ENCODE measurements around the gene MTHFD2. TPM values are rescaled to one million over a fixed set of nuclear protein-coding genes. Genes with fewer than 3 reads are reported as not detected.
"Not testable (repeated sequence)": the region's sequence is repeated elsewhere in the genome, so short reads cannot be mapped to it uniquely, and the experiment has no call there.

Gene MTHFD2
- total and polyA plus RNA-seq, 3 experiments from 2014 or later = 11.0 to 397 (median 379) TPM

GRCh38 chr2:74186038-74186437 lies 12.4 kb upstream of the MTHFD2 start:
- CTCF ChIA-PET = no interaction called here

DNA sequence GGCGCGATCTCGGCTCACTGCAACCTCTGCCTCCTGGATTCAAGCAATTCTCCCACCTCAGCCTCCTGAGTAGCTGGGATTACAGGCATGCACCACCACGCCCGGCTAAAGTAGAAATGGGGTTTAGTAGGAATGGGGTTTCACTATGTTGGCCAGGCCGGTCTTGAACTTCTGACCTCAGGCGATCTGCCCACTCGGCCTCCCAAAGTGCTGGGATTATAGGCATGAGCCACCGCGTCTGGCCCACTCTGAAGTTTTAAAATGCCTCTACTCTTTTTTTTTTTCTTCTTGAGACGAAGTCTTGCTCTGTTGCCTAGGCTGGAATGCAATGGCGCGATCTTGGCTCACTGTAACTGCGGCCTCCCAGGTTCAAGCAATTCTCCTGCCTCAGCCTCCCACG lies 11.7 kb upstream of the MTHFD2 start:
- H3K27ac ChIP-seq (ENCODE audit: low read depth, low read length); POLR2A ChIA-PET; CTCF ChIA-PET: not testable (repeated sequence)

More at GRCh38 chr2:74186038-74186437, 12.4 kb upstream of the MTHFD2 start:
- peaks cover 0 to 2% of the 10 kb centered on the region in 2 donors for H3K27me3 Mint-ChIP-seq
- H3K9me3 ChIP-seq (ENCODE audit: low read length) = no peaks in the 10 kb centered on the region
- peak overlapping the region; percentile 21 for H3K27ac ChIP-seq (ENCODE audit: low read depth, low read length)
- H3K4me1 Mint-ChIP-seq = peaks cover 3 to 11% (median 7%) of the 10 kb centered on the region in 3 donors
- POLR2A ChIA-PET = no interaction called here
- H3K9me3 Mint-ChIP-seq = peaks cover 0 to 2% (median 0%) of the 10 kb centered on the region in 5 donors
- no peaks in the 10 kb centered on the region for H3K36me3 ChIP-seq (ENCODE audit: insufficient read depth, low read length)
- peak overlapping the region in 3 of 8 donors; percentile 17 to 47 (median 29) for H3K27ac Mint-ChIP-seq
- no peaks in the 10 kb centered on the region for H3K4me1 ChIP-seq (ENCODE audit: insufficient read depth, low read length)
- no peak overlapping the region for H3K4me3 ChIP-seq (ENCODE audit: low read length)
- peak in 3 of 5 donors; percentile 15 to 29 (median 22) for DNase-seq
- no peaks in the 10 kb centered on the region for H3K27me3 ChIP-seq (ENCODE audit: insufficient read depth, low read length, poor library complexity, severe bottlenecking)
- H3K4me3 Mint-ChIP-seq = peak overlapping the region in 3 of 7 donors; percentile 52 to 73 (median 64)
- no peaks in the 10 kb centered on the region for H3K36me3 Mint-ChIP-seq

DNA sequence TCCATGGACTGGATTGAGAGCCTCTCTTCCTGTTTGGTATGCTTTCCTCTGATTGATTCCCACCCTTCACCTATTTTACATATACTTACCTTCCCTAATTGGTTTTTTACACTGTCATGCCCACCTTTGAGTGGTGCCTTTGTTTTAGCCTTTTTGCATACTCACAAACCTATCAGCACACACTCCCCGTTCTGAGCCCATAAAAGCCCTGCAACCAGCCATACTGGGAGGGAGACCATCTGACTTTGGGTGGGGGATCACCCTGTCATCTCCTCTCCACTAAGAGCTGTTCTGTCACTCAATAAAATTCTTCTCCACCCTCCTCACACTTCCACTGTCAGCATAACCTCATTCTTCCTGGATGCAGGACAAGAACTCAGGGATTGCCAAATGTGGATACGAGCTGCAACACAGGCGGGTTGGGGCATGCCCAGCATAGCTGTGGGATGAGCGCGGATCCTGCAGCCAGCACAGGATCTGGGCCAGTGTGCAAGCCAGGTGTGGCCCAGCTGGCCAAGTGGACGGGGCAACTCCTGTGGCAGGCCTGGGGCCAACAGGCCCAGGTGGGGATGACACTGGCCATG lies 10.3 kb upstream of the MTHFD2 start:
- Histone ChIP-seq H3K27me3 (ENCODE audit: insufficient read depth, low read length, poor library complexity, severe bottlenecking) (no peaks in the 10 kb centered on the region), H3K4me1 (ENCODE audit: insufficient read depth, low read length) (no peaks in the 10 kb centered on the region), H3K9me3 (ENCODE audit: low read length) (no peaks in the 10 kb centered on the region), H3K4me3 (ENCODE audit: low read length) (no peak overlapping the region), H3K27ac (ENCODE audit: low read depth, low read length) (no peak overlapping the region), H3K36me3 (ENCODE audit: insufficient read depth, low read length) (no peaks in the 10 kb centered on the region)
- H3K4me3 Mint-ChIP-seq = no peak overlapping the region
- POLR2A ChIA-PET = no interaction called here
- H3K9me3 Mint-ChIP-seq = peaks cover 0 to 2% (median 0%) of the 10 kb centered on the region in 5 donors
- H3K36me3 Mint-ChIP-seq = no peaks in the 10 kb centered on the region
- CTCF ChIA-PET = no interaction called here
- DNase-seq = no peak
- H3K27ac Mint-ChIP-seq = no peak overlapping the region
- H3K27me3 Mint-ChIP-seq = peaks cover 2 to 3% of the 10 kb centered on the region in 2 donors
- H3K4me1 Mint-ChIP-seq = peaks cover 3 to 11% (median 7%) of the 10 kb centered on the region in 3 donors

More for the DNA sequence above, 11.7 kb upstream of the MTHFD2 start:
- H3K9me3 ChIP-seq (ENCODE audit: low read length); H3K4me1 ChIP-seq (ENCODE audit: insufficient read depth, low read length); H3K9me3 Mint-ChIP-seq; H3K27ac Mint-ChIP-seq; H3K27me3 ChIP-seq (ENCODE audit: insufficient read depth, low read length, poor library complexity, severe bottlenecking); H3K4me3 ChIP-seq (ENCODE audit: low read length); H3K36me3 ChIP-seq (ENCODE audit: insufficient read depth, low read length); H3K27me3 Mint-ChIP-seq; DNase-seq; H3K36me3 Mint-ChIP-seq: not testable (repeated sequence)
- Mint-ChIP-seq H3K4me1 (peaks cover 3 to 11% (median 7%) of the 10 kb centered on the region in 3 donors), H3K4me3 (peak overlapping the region in 2 of 7 donors; percentile 9 to 13)

DNA sequence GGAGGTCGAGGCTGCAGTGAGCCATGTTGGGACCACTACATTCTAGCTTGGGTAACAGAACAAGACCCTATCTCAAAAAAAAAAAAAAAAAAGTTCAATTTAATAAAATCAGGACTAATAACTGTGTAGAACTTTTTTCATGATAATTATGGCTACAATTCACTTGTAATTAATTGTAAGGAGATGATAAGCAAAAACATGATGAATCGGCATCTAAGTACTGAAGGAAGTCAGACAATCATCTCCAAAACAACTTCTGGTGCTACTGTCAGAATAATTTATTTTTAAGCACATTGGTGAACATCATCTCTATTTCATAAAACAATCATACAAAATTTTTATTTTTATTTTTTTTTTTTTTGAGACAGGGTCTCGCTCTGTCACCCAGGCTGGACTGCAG lies 9.7 kb upstream of the MTHFD2 start:
- Histone ChIP-seq H3K4me1 (ENCODE audit: insufficient read depth, low read length) (no peaks in the 10 kb centered on the region), H3K9me3 (ENCODE audit: low read length) (no peaks in the 10 kb centered on the region), H3K27me3 (ENCODE audit: insufficient read depth, low read length, poor library complexity, severe bottlenecking) (no peaks in the 10 kb centered on the region), H3K27ac (ENCODE audit: low read depth, low read length) (no peak overlapping the region), H3K4me3 (ENCODE audit: low read length) (no peak overlapping the region), H3K36me3 (ENCODE audit: insufficient read depth, low read length) (no peaks in the 10 kb centered on the region)
- peaks cover 2 to 3% of the 10 kb centered on the region in 2 donors for H3K27me3 Mint-ChIP-seq
- H3K4me1 Mint-ChIP-seq = peaks cover 3 to 11% (median 7%) of the 10 kb centered on the region in 3 donors
- DNase-seq = no peak
- ChIA-PET CTCF (interaction anchor here (2.3 kb wide), 1 partner anchor 10 kb away, joined by 12 read pairs; the partner anchor contains the start of gene MOB1A), POLR2A (no interaction called here)
- no peaks in the 10 kb centered on the region for H3K36me3 Mint-ChIP-seq
- no peak overlapping the region for H3K4me3 Mint-ChIP-seq
- peaks cover 0 to 2% (median 0%) of the 10 kb centered on the region in 5 donors for H3K9me3 Mint-ChIP-seq
- no peak overlapping the region for H3K27ac Mint-ChIP-seq

DNA sequence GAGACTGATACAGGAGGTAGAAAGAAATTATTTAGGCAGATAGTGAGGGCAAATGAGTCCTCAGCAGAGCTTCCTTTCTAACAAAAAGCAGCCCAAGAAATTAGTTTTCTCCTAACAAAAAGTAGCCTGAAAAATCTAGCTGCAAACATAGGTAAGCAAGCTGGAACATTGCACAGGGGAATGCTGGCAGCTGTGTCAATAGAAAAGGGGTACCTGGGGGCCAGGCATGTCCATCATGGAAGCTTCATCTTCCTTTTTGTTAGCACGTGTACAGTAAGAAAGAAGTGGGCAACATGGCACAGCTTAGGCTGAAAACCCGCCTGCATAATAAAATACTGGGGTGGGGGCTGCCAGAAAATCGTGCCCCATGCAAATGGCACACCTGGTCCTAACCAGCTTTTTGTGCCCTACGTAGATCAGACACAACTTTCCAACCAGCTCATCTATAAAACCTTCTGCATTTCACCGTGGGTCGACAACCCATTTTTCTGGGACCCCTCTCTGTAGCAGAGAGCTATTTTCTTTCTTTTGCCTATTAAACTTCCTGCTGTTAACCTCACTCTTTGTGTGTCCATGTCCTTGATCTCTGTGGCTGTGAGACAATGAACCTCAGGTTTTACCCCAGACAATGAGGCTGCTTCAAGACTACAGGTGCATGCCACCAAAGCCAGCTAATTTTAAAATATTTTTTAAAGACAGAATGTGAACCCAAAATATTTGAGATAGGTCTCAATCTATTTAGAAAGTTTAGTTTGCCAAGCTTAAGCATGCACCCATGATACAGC lies 6.6 kb upstream of the MTHFD2 start:
- H3K36me3 Mint-ChIP-seq = no peaks in the 10 kb centered on the region
- H3K4me3 Mint-ChIP-seq = no peak overlapping the region
- DNase-seq = no peak
- ChIA-PET CTCF (interaction anchor here (1.0 kb wide), 1 partner anchor 13 kb away, joined by 3 read pairs; the partner anchor contains the start of gene MOB1A), POLR2A (interaction anchor here (0.8 to 1.1 kb wide), 3 partner anchors 8 to 80 kb away, joined by 3 read pairs; partner anchors contain the start of gene MOB1A)
- H3K27ac Mint-ChIP-seq = no peak overlapping the region
- no peaks in the 10 kb centered on the region for H3K9me3 Mint-ChIP-seq
- Histone ChIP-seq H3K27ac (ENCODE audit: low read depth, low read length) (no peak overlapping the region), H3K27me3 (ENCODE audit: insufficient read depth, low read length, poor library complexity, severe bottlenecking) (no peaks in the 10 kb centered on the region), H3K4me1 (ENCODE audit: insufficient read depth, low read length) (no peaks in the 10 kb centered on the region), H3K36me3 (ENCODE audit: insufficient read depth, low read length) (no peaks in the 10 kb centered on the region), H3K4me3 (ENCODE audit: low read length) (no peak overlapping the region), H3K9me3 (ENCODE audit: low read length) (no peaks in the 10 kb centered on the region)
- peaks cover 2 to 3% of the 10 kb centered on the region in 2 donors for H3K27me3 Mint-ChIP-seq
- H3K4me1 Mint-ChIP-seq = no peaks in the 10 kb centered on the region

- Histone ChIP-seq H3K9me3 (ENCODE audit: low read length) (no peaks in the 10 kb centered on the region), H3K4me1 (ENCODE audit: insufficient read depth, low read length) (peaks cover 10% of the 10 kb centered on the region), H3K4me3 (ENCODE audit: low read length) (no peak overlapping the region), H3K27ac (ENCODE audit: low read depth, low read length) (no peak overlapping the region), H3K27me3 (ENCODE audit: insufficient read depth, low read length, poor library complexity, severe bottlenecking) (no peaks in the 10 kb centered on the region), H3K36me3 (ENCODE audit: insufficient read depth, low read length) (no peaks in the 10 kb centered on the region)
- H3K27me3 Mint-ChIP-seq = peaks cover 0 to 3% of the 10 kb centered on the region in 2 donors
- peaks cover 0 to 7% (median 0%) of the 10 kb centered on the region in 3 donors for H3K36me3 Mint-ChIP-seq
- CTCF ChIA-PET = no interaction called here
- H3K9me3 Mint-ChIP-seq = no peaks in the 10 kb centered on the region
- peak overlapping the region in 1 of 7 donors; percentile 6 for H3K4me3 Mint-ChIP-seq
- no peak for DNase-seq
- H3K4me1 Mint-ChIP-seq = peaks cover 17 to 21% (median 17%) of the 10 kb centered on the region in 3 donors
- H3K27ac Mint-ChIP-seq = no peak overlapping the region
- POLR2A ChIA-PET = interaction anchor here (0.6 kb wide), 1 partner anchor 9 kb away, joined by 5 read pairs; no protein-coding TSS in a partner anchor
Observed at GRCh38 chr2:74194799-74195198, 3.6 kb upstream of the MTHFD2 start.

DNA sequence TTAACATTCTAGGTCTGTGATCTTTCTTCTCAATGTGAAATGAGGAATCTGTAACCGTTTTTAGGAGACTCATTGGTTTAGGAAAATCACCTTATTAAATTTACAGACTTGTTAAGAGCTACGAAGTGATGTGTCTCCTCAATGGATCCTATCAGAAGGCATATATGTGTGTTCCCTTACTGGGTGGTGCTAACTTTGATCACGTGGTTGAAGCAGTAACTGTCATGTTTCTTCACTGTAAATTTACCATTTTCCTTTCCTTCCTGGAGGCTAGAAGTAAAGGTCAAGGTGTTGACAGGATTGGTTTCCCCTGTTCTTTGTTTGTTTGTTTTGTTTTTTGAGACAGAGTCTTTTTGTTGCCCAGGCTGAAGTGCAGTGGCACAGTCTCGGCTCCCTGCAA lies 1.4 kb upstream of the MTHFD2 start:
- Mint-ChIP-seq H3K27ac (peak overlapping the region in 4 of 8 donors; percentile 8 to 85 (median 54)), H3K36me3 (peaks cover 0 to 7% (median 0%) of the 10 kb centered on the region in 3 donors), H3K4me1 (peaks cover 21 to 40% (median 38%) of the 10 kb centered on the region in 3 donors), H3K4me3 (peak overlapping the region in 1 of 7 donors; percentile 90), H3K9me3 (no peaks in the 10 kb centered on the region), H3K27me3 (peaks cover 0 to 3% of the 10 kb centered on the region in 2 donors)
- Histone ChIP-seq H3K9me3 (ENCODE audit: low read length) (no peaks in the 10 kb centered on the region), H3K27me3 (ENCODE audit: insufficient read depth, low read length, poor library complexity, severe bottlenecking) (no peaks in the 10 kb centered on the region), H3K4me1 (ENCODE audit: insufficient read depth, low read length) (peaks cover 23% of the 10 kb centered on the region), H3K4me3 (ENCODE audit: low read length) (no peak overlapping the region), H3K27ac (ENCODE audit: low read depth, low read length) (no peak overlapping the region), H3K36me3 (ENCODE audit: insufficient read depth, low read length) (no peaks in the 10 kb centered on the region)
- DNase-seq = no peak
- ChIA-PET POLR2A (interaction anchor here (1.0 to 3.6 kb wide), 2 partner anchors 18 to 19 kb away, joined by 5 to 84 read pairs; partner anchors contain the start of gene MOB1A), CTCF (interaction anchor here (0.9 to 5.0 kb wide), 6 partner anchors 12 to 195 kb away, joined by 3 to 59 read pairs (median 4); partner anchors contain the start of gene MOB1A)
